DND-41 (cell line): ENCODE measurements around the gene DACT1.

Experiments
- ATAC-seq: fragments of 200-7000 bp; cut with Tn5 transposase; 3 replicates; pipeline ENCODE4 v1.9.1; 2021; ENCODE audit warnings: low read depth; ENCODE audit not compliant: insufficient read depth
- DNase-seq: peaks from one replicate; pipeline ENCODE4 v3.0.0-alpha.2; 2020
- H2AFZ ChIP-seq: 2 replicates; pipeline ENCODE4 v1.6.0; 2012; ENCODE audit warnings: low read depth, low read length
- H3K27ac ChIP-seq: 2 replicates; pipeline ENCODE4 v1.5.1; 2012; ENCODE audit warnings: low read length, inconsistent platforms
- H3K27me3 ChIP-seq: fragments of 200-600 bp; sonication (generic); 2 replicates; pipeline ENCODE4 v1.6.0; 2012; ENCODE audit warnings: low read length, mild to moderate bottlenecking, inconsistent platforms; ENCODE audit not compliant: insufficient read depth, poor library complexity
- H3K36me3 ChIP-seq: 2 replicates; pipeline ENCODE4 v1.5.1; 2012; ENCODE audit warnings: low read length, inconsistent platforms; ENCODE audit not compliant: insufficient read depth
- H3K4me1 ChIP-seq: 2 replicates; pipeline ENCODE4 v1.5.1; 2012; ENCODE audit warnings: mild to moderate bottlenecking, low read length; ENCODE audit not compliant: insufficient read depth
- H3K4me2 ChIP-seq: 2 replicates; pipeline ENCODE4 v1.6.0; 2012; ENCODE audit warnings: mild to moderate bottlenecking, moderate library complexity, low read length, inconsistent platforms; ENCODE audit not compliant: insufficient read depth
- H3K4me3 ChIP-seq, 2 experiments: fragments of 200-600 bp in 1 of 2; shearing (Covaris generic) in 1 of 2; 2 replicates each; pipeline ENCODE4 v1.5.1; 2012 to 2016; ENCODE audit warnings: inconsistent platforms in 2 of 2, low read length in 2 of 2, mild to moderate bottlenecking in 2 of 2, low read depth in 1 of 2, moderate library complexity in 1 of 2
- H3K79me2 ChIP-seq: 2 replicates; pipeline ENCODE4 v1.6.0; 2012; ENCODE audit warnings: low read length, inconsistent platforms; ENCODE audit not compliant: insufficient read depth
- H3K9ac ChIP-seq: 2 replicates; pipeline ENCODE4 v1.6.0; 2012; ENCODE audit warnings: low read depth, mild to moderate bottlenecking, inconsistent platforms, low read length, moderate library complexity
- H3K9me3 ChIP-seq: 2 replicates; pipeline ENCODE4 v1.5.1; 2012; ENCODE audit warnings: low read length, moderate library complexity, mild to moderate bottlenecking, inconsistent platforms; ENCODE audit not compliant: insufficient read depth, severe bottlenecking
- H4K20me1 ChIP-seq: 2 replicates; pipeline ENCODE4 v1.6.0; 2012; ENCODE audit warnings: low read length; ENCODE audit not compliant: insufficient read depth
- CTCF ChIP-seq: IDR thresholded peaks from 2 replicates; pipeline ENCODE4 v1.5.1; 2012; ENCODE audit warnings: borderline replicate concordance, low read length, moderate library complexity, mild to moderate bottlenecking; ENCODE audit not compliant: poor library complexity, severe bottlenecking; ENCODE audit errors: extremely low read depth
- EZH2 ChIP-seq: IDR thresholded peaks from 3 replicates; pipeline ENCODE4 v1.6.1; 2012; ENCODE audit warnings: borderline replicate concordance, low read depth, mild to moderate bottlenecking, moderate library complexity, low read length, inconsistent platforms; ENCODE audit not compliant: severe bottlenecking

Gene DACT1

GRCh38 chr14:58598028-58598803, 39.5 kb upstream of the DACT1 start:
- Histone ChIP-seq H4K20me1 (no peaks in the 10 kb centered on the region), H3K27me3 (no peaks in the 10 kb centered on the region), H3K79me2 (no peaks in the 10 kb centered on the region), H3K4me2 (peak overlapping the region; percentile 47; the same call in 1 of the 2 replicates), H3K36me3 (no peaks in the 10 kb centered on the region), H2AFZ (no peak overlapping the region), H3K27ac (peak overlapping the region; percentile 56), H3K4me1 (peaks cover 35% of the 10 kb centered on the region), H3K9ac (no peak overlapping the region), H3K4me3 (no peak overlapping the region), H3K9me3 (no peaks in the 10 kb centered on the region)
- peak; percentile 66 for DNase-seq
- peak; percentile 92 for ATAC-seq
- no peak for TF ChIP-seq EZH2

GRCh38 chr14:58598804-58599525, 38.8 kb upstream of the DACT1 start:
- H3K27ac ChIP-seq, result peak overlapping the region; percentile 56
- DNase-seq, result peak; percentile 69
- H3K36me3 ChIP-seq, result no peaks in the 10 kb centered on the region
- TF ChIP-seq CTCF, result no peak
- TF ChIP-seq EZH2, result no peak
- H3K4me3 ChIP-seq, result no peak overlapping the region
- no peaks in the 10 kb centered on the region for H3K9me3 ChIP-seq
- peak; percentile 75 for ATAC-seq
- H3K4me1 ChIP-seq, result peaks cover 35% of the 10 kb centered on the region
- no peak overlapping the region for H2AFZ ChIP-seq
- H3K79me2 ChIP-seq, result no peaks in the 10 kb centered on the region
- peak overlapping the region; percentile 47; the same call in 1 of the 2 replicates for H3K4me2 ChIP-seq
- no peaks in the 10 kb centered on the region for H4K20me1 ChIP-seq
- no peak overlapping the region for H3K9ac ChIP-seq
- H3K27me3 ChIP-seq, result no peaks in the 10 kb centered on the region

- TF ChIP-seq EZH2, result no peak
- no peak for TF ChIP-seq CTCF
- no peaks in the 10 kb centered on the region for H3K36me3 ChIP-seq
- no peak overlapping the region for H3K4me3 ChIP-seq
- peaks cover 35% of the 10 kb centered on the region for H3K4me1 ChIP-seq
- H3K27me3 ChIP-seq, result no peaks in the 10 kb centered on the region
- H3K27ac ChIP-seq, result no peak overlapping the region
- H3K79me2 ChIP-seq, result no peaks in the 10 kb centered on the region
- no peak for DNase-seq
- H3K9me3 ChIP-seq, result no peaks in the 10 kb centered on the region
- H2AFZ ChIP-seq, result no peak overlapping the region
- H3K4me2 ChIP-seq, result peak overlapping the region; percentile 47
- H3K9ac ChIP-seq, result no peak overlapping the region
- no peaks in the 10 kb centered on the region for H4K20me1 ChIP-seq
- ATAC-seq, result no peak
These were observed 38.1 kb upstream of the DACT1 start for GRCh38 chr14:58599707-58600106.

- no peak overlapping the region for H3K4me3 ChIP-seq
- no peak for DNase-seq
- H3K9me3 ChIP-seq, result no peaks in the 10 kb centered on the region
- no peak overlapping the region for H2AFZ ChIP-seq
- no peaks in the 10 kb centered on the region for H3K36me3 ChIP-seq
- H3K4me1 ChIP-seq, result peaks cover under 1% of the 10 kb centered on the region; the same call in 1 of the 2 replicates
- no peaks in the 10 kb centered on the region for H3K27me3 ChIP-seq
- H3K4me2 ChIP-seq, result no peak overlapping the region
- H3K9ac ChIP-seq, result no peak overlapping the region
- no peak for ATAC-seq
- TF ChIP-seq CTCF (no peak), EZH2 (no peak)
- H3K79me2 ChIP-seq, result no peaks in the 10 kb centered on the region
- no peak overlapping the region for H3K27ac ChIP-seq
- no peaks in the 10 kb centered on the region for H4K20me1 ChIP-seq
These were observed 32.3 kb upstream of the DACT1 start for GRCh38 chr14:58605465-58605864.
